GM08714 (cell line): ENCODE data around the gene C3orf33.

Source experiments
- H3K4me3 ChIP-seq: fragments of 200-500 bp; sonication (Bioruptor generic); 2 replicates; pipeline ENCODE4 v1.5.1; 2014; ENCODE audit warnings: mild to moderate bottlenecking, low read length, inconsistent platforms
- ZNF274 ChIP-seq: IDR thresholded peaks from 2 replicates; pipeline ENCODE4 v1.6.1; 2012; ENCODE audit warnings: mild to moderate bottlenecking, low read depth, low read length

C3orf33 gene

GRCh38 chr3:155809181-155809580 lies 3.1 kb upstream of the C3orf33 start:
- no peak for TF ChIP-seq ZNF274
- H3K4me3 ChIP-seq = no peak overlapping the region

- TF ChIP-seq ZNF274 = no peak
These were observed 1.7 kb upstream of the C3orf33 start for GRCh38 chr3:155807823-155808222.

GRCh38 chr3:155805204-155805801 lies 775 bp downstream of the C3orf33 start:
- peak overlapping the region; percentile 67 for H3K4me3 ChIP-seq
- TF ChIP-seq ZNF274 = no peak

More at GRCh38 chr3:155807823-155808222, 1.7 kb upstream of the C3orf33 start:
- H3K4me3 ChIP-seq = no peak overlapping the region

- H3K4me3 ChIP-seq = no peak overlapping the region
- TF ChIP-seq ZNF274 = no peak
These were observed 1.8 kb downstream of the C3orf33 start for GRCh38 chr3:155804323-155804722.

- no peak overlapping the region for H3K4me3 ChIP-seq
- TF ChIP-seq ZNF274 = no peak
These were observed 13.5 kb downstream of the C3orf33 start for GRCh38 chr3:155792532-155792931.

GRCh38 chr3:155791190-155791589 lies 14.9 kb downstream of the C3orf33 start:
- no peak for TF ChIP-seq ZNF274
- no peak overlapping the region for H3K4me3 ChIP-seq

GRCh38 chr3:155790272-155790925 lies 15.7 kb downstream of the C3orf33 start:
- H3K4me3 ChIP-seq = no peak overlapping the region
- no peak for TF ChIP-seq ZNF274

GRCh38 chr3:155785662-155786295 lies 20.3 kb downstream of the C3orf33 start:
- TF ChIP-seq ZNF274 = no peak

GRCh38 chr3:155782390-155782953 lies 23.6 kb downstream of the C3orf33 start:
- TF ChIP-seq ZNF274 = no peak

More at GRCh38 chr3:155785662-155786295, 20.3 kb downstream of the C3orf33 start:
- no peak overlapping the region for H3K4me3 ChIP-seq

GRCh38 chr3:155780291-155780690 lies 25.8 kb downstream of the C3orf33 start:
- H3K4me3 ChIP-seq = no peak overlapping the region
- TF ChIP-seq ZNF274 = no peak

More at GRCh38 chr3:155782390-155782953, 23.6 kb downstream of the C3orf33 start:
- H3K4me3 ChIP-seq = no peak overlapping the region

- no peak for TF ChIP-seq ZNF274
- H3K4me3 ChIP-seq = no peak overlapping the region
These were observed 27.6 kb downstream of the C3orf33 start for GRCh38 chr3:155778462-155778861.

- no peak overlapping the region for H3K4me3 ChIP-seq
- no peak for TF ChIP-seq ZNF274
These were observed 33.3 kb downstream of the C3orf33 start for GRCh38 chr3:155772801-155773200.

GRCh38 chr3:155771126-155771525 lies 35.0 kb downstream of the C3orf33 start:
- TF ChIP-seq ZNF274 = no peak

GRCh38 chr3:155766206-155766605 lies 39.9 kb downstream of the C3orf33 start:
- no peak for TF ChIP-seq ZNF274
- no peak overlapping the region for H3K4me3 ChIP-seq

More at GRCh38 chr3:155771126-155771525, 35.0 kb downstream of the C3orf33 start:
- H3K4me3 ChIP-seq = no peak overlapping the region
